ENCODE data around the gene SLC25A21.

SLC25A21 gene

DNA sequence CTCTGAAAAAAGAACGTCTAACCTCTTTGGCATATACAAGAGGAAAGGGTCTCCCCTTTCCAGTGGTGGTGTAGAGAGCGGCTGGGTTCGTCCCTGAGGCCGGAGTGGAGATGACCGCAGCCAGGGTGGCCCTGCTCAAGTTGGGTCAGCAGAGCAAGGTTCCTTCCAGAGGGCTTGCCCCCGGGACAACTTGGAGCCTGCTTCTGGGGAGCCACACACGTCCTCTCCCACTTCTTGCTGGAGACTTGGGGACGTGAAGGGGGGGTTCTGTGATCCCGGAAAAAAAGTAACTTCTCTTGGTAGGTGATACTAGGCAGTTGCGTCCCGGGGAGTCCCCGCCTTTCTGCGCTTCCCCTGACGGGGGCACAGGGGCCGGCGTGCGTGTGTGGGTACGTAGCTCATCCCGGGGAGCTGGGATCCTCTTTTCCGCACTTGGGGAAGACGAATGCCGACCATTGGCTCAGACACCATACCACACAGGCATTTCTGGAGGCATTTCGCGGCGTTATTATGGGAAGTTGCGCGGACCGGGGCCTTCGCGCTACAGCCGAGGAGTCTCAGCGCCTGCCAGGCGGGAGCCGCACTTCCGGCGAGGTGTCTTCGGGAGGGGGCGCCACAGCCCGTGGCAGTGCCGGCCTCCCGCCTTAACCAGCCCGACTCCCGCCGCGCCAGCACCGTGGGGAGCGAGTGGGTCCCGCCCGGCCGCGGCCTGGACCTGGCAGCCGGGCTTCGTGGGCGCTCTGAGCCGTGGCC is 525.6 kb downstream of the SLC25A21 start:
- H3K4me1 Mint-ChIP-seq (ENCODE audit: low read depth), result peaks cover 4% of the 10 kb centered on the region
- H3K36me3 Mint-ChIP-seq (ENCODE audit: low read depth), result no peaks in the 10 kb centered on the region
- DNase-seq, result no peak
- H3K27ac Mint-ChIP-seq, result no peak overlapping the region
- H3K27me3 Mint-ChIP-seq, result peaks cover 77% of the 10 kb centered on the region
- no peak overlapping the region for H3K4me3 Mint-ChIP-seq
- no peaks in the 10 kb centered on the region for H3K9me3 Mint-ChIP-seq

DNA sequence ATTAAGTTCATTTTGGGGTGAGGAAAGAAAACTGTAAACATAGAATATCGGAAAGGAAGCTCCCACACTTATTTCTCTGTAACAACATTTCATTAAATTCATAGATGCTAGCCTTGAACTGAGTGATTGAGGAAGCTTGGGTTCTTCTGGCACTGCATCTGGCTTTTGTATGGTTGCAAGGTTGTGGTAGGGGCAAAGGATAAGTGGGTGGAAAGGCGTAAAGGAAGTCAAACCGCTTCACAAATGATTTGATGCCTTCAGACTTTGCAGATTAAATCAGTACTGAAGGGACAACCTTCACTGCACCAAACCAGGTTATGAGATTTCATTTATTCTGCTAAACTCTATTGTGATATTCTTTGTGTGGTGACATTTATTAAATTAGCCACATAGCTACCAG is 538.8 kb downstream of the SLC25A21 start:
- Mint-ChIP-seq H3K27me3 (peaks cover 10% of the 10 kb centered on the region), H3K9me3 (peaks cover 5% of the 10 kb centered on the region), H3K4me1 (ENCODE audit: low read depth) (no peaks in the 10 kb centered on the region), H3K36me3 (ENCODE audit: low read depth) (no peaks in the 10 kb centered on the region), H3K4me3 (no peak overlapping the region), H3K27ac (no peak overlapping the region)
- no peak for DNase-seq

All from activated T-cell treated with anti-CD3 and anti-CD28 coated beads, Interleukin-2, amount 50 U/mL, for 24 hours (primary cell).